ENCODE results near the gene TMPRSS11D. TPM values are rescaled to one million over a fixed set of nuclear protein-coding genes. Genes with fewer than 3 reads are reported as not detected.

TMPRSS11D gene
- total RNA-seq, 2 donors from 2014 or later = not detected

GRCh38 chr4:67871867-67872266 lies 11.9 kb downstream of the TMPRSS11D start:
- no peak overlapping the region for H3K27ac ChIP-seq
- no peak overlapping the region for H3K9ac ChIP-seq (ENCODE audit: low read depth in 2 of 2, low read length in 2 of 2)
- DNase-seq = no peak
- no peak overlapping the region for H3K4me3 ChIP-seq
- no peaks in the 10 kb centered on the region for H3K27me3 ChIP-seq
- H3K9me3 ChIP-seq = no peaks in the 10 kb centered on the region
- intact Hi-C loops (cut with DNase I) = no loop called here
- no peaks in the 10 kb centered on the region for H3K4me1 ChIP-seq
- TF ChIP-seq CTCF (IDR thresholded peaks at IDR 0.05) = no peak
- no peaks in the 10 kb centered on the region for H3K36me3 ChIP-seq

GRCh38 chr4:67869580-67870190 lies 14.1 kb downstream of the TMPRSS11D start:
- no peaks in the 10 kb centered on the region for H3K36me3 ChIP-seq
- no peak overlapping the region for H3K27ac ChIP-seq
- H3K4me3 ChIP-seq = no peak overlapping the region
- no peaks in the 10 kb centered on the region for H3K9me3 ChIP-seq
- no peak for DNase-seq
- no peak overlapping the region for H3K9ac ChIP-seq (ENCODE audit: low read depth in 2 of 2, low read length in 2 of 2)
- intact Hi-C loops (cut with DNase I) = no loop called here
- H3K4me1 ChIP-seq = no peaks in the 10 kb centered on the region
- H3K27me3 ChIP-seq = no peaks in the 10 kb centered on the region
- TF ChIP-seq CTCF (IDR thresholded peaks at IDR 0.05) = no peak

GRCh38 chr4:67861513-67861912 lies 22.3 kb downstream of the TMPRSS11D start:
- TF ChIP-seq CTCF (IDR thresholded peaks at IDR 0.05) = no peak
- no peak for DNase-seq
- H3K9ac ChIP-seq (ENCODE audit: low read depth in 2 of 2, low read length in 2 of 2) = no peak overlapping the region
- H3K27me3 ChIP-seq = no peaks in the 10 kb centered on the region
- no peaks in the 10 kb centered on the region for H3K36me3 ChIP-seq
- no peaks in the 10 kb centered on the region for H3K4me1 ChIP-seq
- no peak overlapping the region for H3K27ac ChIP-seq
- H3K9me3 ChIP-seq = no peaks in the 10 kb centered on the region
- no peak overlapping the region for H3K4me3 ChIP-seq
- intact Hi-C loops (cut with DNase I) = no loop called here

- no peak overlapping the region for H3K4me3 ChIP-seq
- H3K27ac ChIP-seq = no peak overlapping the region
- no peaks in the 10 kb centered on the region for H3K4me1 ChIP-seq
- intact Hi-C loops (cut with DNase I) = no loop called here
- no peak for TF ChIP-seq CTCF (IDR thresholded peaks at IDR 0.05)
- H3K9ac ChIP-seq (ENCODE audit: low read depth in 2 of 2, low read length in 2 of 2) = no peak overlapping the region
- no peaks in the 10 kb centered on the region for H3K27me3 ChIP-seq
- no peak for DNase-seq
- no peaks in the 10 kb centered on the region for H3K9me3 ChIP-seq
- H3K36me3 ChIP-seq = no peaks in the 10 kb centered on the region
These were observed 30.5 kb downstream of the TMPRSS11D start for GRCh38 chr4:67853336-67853735.

GRCh38 chr4:67820903-67821302 lies 62.9 kb downstream of the TMPRSS11D start:
- TF ChIP-seq CTCF (IDR thresholded peaks at IDR 0.05) = no peak
- no peak for DNase-seq
- Histone ChIP-seq H3K36me3 (no peaks in the 10 kb centered on the region), H3K9me3 (no peaks in the 10 kb centered on the region), H3K27ac (no peak overlapping the region), H3K9ac (ENCODE audit: low read depth in 2 of 2, low read length in 2 of 2) (no peak overlapping the region), H3K27me3 (no peaks in the 10 kb centered on the region), H3K4me3 (no peak overlapping the region), H3K4me1 (no peaks in the 10 kb centered on the region)
- intact Hi-C loops (cut with DNase I) = no loop called here

All from colonic mucosa (tissue), 4 donors.